T-cell (primary cell): ENCODE data around the gene C12orf60. TPM values are rescaled to one million over a fixed set of nuclear protein-coding genes. Genes with fewer than 3 reads are reported as not detected.

Source experiments
- total RNA-seq, 35 experiments: library from RNA in 6 of 35; stranded (reverse) in 6 of 35; fragments of 120-200 nt in 1 of 35; gene quantifications; one replicate each; pipeline versions ENCODE4 v1.2.1 to v1.2.4 and lab custom pipeline; 2013 to 2026

C12orf60 gene
- total RNA-seq, 5 donors from 2014 or later (not counting 1 experiment from before 2014, with no cell fraction given) = 0.50 to 1.4 (median 0.93) TPM; not detected in 1

Other genes starting within 250 kb of the C12orf60 start
- under 1 TPM; 0.13 to 0.57 (median 0.20) TPM for gene PLBD1, start 235.8 kb upstream of the C12orf60 start, total RNA-seq
- gene GUCY2C, start 107.1 kb upstream of the C12orf60 start, total RNA-seq = under 1 TPM in 1 of 5 donors, not detected in 4; 0.06 TPM
- gene WBP11, start 192 bp upstream of the C12orf60 start, total RNA-seq = 100 to 1,000 TPM in 2 of 5 donors, 10 to 100 TPM in 3; 72.6 to 122 (median 80.6) TPM
- not detected for gene SMCO3, start 10.5 kb downstream of the C12orf60 start, total RNA-seq
- gene ART4, start 39.9 kb downstream of the C12orf60 start, total RNA-seq = not detected
- 1 to 10 TPM; 1.5 to 4.0 (median 2.2) TPM for gene MGP, start 82.2 kb downstream of the C12orf60 start, total RNA-seq
- 10 to 100 TPM; 11.1 to 21.8 (median 14.7) TPM for gene ERP27, start 134.9 kb downstream of the C12orf60 start, total RNA-seq
- 100 to 1,000 TPM; 722 to 938 (median 785) TPM for gene ARHGDIB, start 157.9 kb downstream of the C12orf60 start, total RNA-seq
- gene PDE6H, start 169.4 kb downstream of the C12orf60 start, total RNA-seq = not detected